T follicular helper cell (primary cell): ENCODE results near the gene TUBGCP2.

ENCODE experiments used
- DNase-seq: peaks from one replicate; pipeline ENCODE4 v3.0.0-alpha.2; 2020; ENCODE audit warnings: low read depth
- total RNA-seq, 2 experiments: gene quantifications; one replicate each; lab custom pipeline; 2026; lab: John Stamatoyannopoulos, UW

The TUBGCP2 gene, protein sequence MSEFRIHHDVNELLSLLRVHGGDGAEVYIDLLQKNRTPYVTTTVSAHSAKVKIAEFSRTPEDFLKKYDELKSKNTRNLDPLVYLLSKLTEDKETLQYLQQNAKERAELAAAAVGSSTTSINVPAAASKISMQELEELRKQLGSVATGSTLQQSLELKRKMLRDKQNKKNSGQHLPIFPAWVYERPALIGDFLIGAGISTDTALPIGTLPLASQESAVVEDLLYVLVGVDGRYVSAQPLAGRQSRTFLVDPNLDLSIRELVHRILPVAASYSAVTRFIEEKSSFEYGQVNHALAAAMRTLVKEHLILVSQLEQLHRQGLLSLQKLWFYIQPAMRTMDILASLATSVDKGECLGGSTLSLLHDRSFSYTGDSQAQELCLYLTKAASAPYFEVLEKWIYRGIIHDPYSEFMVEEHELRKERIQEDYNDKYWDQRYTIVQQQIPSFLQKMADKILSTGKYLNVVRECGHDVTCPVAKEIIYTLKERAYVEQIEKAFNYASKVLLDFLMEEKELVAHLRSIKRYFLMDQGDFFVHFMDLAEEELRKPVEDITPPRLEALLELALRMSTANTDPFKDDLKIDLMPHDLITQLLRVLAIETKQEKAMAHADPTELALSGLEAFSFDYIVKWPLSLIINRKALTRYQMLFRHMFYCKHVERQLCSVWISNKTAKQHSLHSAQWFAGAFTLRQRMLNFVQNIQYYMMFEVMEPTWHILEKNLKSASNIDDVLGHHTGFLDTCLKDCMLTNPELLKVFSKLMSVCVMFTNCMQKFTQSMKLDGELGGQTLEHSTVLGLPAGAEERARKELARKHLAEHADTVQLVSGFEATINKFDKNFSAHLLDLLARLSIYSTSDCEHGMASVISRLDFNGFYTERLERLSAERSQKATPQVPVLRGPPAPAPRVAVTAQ
- total RNA-seq, result 93.4 to 116 reads per million in 2 experiments

DNA sequence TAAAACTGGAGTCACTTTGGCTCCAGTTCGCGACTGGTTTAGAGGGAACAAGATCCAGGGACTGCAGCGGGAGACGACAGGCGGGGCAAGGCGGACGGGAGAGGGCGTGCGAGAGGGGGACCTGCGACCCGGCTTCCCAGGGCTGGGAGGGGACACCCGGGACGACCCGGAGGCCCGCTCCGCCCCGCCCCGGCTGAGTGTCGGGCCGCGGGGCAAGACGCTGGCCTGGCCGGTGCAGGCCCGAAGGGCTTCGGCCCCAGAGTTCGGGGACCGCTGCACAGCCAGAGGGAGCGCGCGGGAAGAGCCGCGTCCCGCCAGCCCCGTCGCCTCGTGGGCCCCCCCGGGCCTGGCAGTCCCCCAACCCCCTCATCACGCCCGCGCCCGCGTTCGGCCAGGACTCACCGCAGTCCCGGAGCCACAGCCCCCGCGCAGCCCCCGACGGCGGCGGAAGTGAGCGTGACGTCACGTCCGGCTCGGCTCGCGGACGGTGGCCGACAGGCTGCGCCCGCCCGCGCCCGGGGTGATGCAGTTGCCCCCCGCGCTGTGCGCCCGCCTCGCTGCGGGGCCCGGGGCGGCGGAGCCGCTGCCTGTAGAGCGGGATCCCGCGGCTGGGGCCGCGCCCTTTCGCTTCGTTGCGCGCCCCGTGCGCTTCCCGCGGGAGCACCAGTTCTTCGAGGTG is at the start of gene TUBGCP2, which contains the start of gene ZNF511:
Gene TUBGCP2, minus strand, starts transcription at position 452 of the 679 bp plus-strand sequence. CDS start 5,931 bp downstream, outside the sequence.
Gene ZNF511, plus strand, starts transcription at position 494 of the 679 bp plus-strand sequence. Its CDS starts 30 bp downstream, at position 524.
- DNase-seq, result peak; percentile 82

DNA sequence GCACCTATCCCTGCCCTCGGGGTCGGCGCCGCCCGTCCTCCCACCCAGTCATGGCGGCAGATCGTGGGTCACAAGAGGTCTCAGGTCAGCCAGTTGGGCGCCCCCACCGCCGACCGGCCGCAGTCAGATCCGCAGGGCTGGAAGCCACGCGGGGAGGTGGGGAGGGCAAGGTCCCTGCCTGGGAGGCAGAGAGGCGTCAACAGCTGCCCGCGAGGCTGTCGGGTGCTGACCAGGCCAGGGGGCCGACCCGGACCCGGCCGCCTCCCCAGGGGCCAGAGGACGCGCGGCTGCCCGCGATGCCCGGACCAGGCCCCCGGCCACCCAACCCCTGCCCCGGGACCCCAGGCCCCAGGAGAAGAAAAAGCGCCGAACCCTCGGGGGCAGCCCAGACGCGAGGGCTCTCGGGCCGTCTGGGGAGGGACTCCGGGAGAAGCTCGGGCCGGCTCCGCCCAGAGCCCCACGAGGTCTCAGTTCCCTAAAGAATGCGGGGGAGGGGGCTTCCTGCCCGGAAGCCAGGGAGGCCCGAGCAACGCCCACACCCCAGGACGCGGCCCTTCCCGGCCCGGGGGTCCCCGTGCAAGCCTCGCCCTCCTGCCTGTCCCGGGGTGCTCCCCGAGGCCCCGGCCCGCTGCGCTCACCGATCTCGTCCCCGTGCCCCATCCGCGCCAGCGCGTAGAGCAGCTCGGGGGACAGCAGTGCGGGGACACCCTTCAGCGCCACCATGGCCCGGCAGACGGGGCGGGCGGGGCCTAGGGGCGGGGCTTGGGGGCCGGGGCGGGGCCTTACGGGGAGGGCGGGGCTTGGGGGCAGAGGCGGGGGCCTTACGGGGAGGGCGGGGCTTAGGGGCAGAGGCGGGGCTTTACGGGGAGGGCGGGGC is 48.9 kb upstream of the TUBGCP2 start, which contains the start of gene FUOM:
Gene FUOM, minus strand, starts transcription at position 735 of the 877 bp plus-strand sequence. Its CDS starts 12 bp downstream, at position 723.
- peak; percentile 59 for DNase-seq

DNA sequence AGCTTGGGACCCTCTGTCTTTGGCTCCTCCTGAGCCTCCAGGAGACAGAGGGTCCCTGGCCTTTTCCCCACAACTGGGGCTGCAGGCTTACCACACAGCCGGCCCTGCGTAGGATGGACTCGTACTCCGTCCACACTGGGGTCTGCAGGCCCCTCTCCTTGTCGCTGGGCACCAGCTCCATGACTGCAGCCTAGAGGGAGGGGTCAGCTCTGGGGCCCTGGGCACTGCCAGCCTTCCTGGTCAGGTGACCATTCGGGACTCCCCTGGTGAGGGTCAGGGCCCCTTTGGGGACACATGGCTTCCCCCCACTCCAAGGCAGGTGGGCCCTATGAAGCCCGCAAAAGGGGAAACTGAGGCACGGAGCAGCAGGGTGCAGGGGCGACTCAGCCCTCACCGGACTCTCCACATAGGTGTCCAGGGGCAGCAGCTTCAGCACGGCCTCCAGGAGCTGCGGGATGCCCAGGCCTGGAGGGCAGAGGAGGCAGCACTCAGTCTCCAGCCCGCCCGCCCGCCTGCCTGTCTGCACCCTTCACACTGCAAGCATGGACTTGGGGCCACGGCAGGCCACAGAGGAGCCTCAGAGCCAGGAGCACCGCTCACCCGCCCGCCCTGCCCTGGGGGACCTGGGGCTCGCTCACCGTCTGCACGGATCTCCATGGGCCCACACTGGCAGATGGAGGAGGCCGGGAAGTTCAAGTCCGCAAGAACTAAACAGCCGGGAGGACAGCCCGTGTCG is 48.0 kb upstream of the TUBGCP2 start:
- no peak for DNase-seq

DNA sequence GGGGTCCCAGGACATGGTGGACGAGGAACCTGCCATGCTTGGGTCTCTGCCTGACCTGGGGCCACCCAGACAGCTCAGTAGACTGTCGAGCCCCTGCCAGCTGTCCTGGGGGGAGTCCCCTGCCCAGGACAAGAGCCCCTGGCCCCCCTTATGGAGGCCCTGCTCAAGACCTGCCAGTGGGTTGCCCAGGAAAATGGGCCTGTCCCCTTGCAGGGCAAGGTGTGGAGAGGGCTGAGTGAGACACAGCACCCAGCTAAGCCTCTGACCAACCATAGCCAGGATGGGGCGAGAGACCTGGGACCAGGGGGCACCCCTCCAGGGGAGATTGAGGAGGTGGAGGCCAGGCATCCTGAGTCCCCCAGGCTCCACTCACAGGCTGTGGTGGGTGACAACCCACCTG is 47.3 kb upstream of the TUBGCP2 start:
- no peak for DNase-seq

DNA sequence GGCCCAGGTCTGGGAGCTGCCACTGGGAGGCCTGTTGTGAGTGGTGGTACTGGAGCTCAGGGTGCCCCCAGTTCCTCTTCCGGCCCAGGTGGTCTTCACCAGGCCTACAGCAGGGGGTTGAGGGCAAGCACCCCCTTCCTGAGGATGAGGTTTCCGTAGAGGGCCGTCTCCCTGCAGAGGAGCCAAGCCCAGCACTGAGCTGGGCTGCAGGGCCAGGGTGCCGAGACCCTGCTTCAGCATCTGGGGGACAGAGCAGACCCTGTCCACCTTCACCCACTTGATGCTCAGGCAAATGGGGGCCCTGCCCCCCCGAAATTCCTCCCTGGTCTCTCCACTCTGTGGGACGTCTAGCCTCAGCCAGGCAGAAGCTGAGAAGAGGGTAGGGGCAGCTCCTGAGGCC is 46.6 kb upstream of the TUBGCP2 start:
- DNase-seq, result no peak

DNA sequence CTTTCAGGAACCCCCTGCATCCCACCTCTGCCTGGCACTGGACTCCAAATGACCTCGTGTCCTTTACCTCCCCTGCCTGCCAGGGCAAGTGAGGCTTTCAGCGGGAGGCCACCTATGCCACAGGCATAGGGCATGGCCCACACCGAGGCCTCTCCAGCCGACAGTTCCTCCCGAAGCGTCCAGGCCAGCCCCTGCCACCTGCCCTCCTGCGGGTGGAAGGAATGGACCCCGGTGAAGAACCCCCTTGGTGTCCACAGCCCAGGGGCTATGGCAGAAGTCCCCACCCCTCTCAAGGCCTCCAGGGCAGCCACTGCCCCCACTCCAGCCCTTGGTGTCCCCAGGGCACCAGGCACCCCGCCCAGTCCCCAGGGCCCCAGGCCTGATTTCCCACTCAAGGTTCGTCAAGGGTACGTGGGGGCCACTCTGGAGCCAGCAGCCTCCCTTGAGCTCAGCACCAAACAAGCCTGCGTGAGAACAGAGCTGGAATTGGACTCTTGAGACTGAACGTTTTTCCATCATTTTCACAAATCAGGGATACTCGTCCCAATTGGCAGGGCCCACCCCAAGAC is 46.1 kb upstream of the TUBGCP2 start:
- DNase-seq, result no peak

DNA sequence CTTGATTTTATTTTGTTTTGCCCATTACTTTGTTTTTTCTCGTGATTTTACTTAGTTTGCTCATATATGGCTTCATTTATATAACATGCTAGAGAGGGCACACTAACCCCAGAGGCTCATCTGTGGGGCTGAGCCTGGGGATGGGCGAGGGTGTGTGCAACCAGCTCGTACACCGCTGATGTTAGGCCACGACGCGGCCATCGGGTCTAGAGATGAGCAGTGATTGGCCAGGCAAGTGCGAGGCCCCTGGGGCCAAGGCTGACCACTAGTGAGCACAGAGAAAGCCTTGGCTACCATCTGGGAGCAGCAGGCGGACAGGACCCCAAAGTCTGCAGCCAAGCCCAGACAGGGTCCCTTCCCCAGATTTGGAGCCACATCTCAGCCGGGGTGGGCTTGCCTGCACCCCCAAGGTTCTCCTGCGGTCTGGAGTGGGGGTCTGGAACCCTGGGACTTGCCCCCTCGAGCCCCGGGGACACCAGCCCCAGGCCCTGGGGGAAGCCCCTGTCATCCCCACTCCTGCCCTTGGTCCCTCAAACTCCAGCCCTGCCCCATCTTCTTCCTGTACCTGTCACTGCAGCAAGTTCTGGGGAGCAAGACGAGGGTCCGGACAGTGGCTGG is 45.4 kb upstream of the TUBGCP2 start:
- DNase-seq, result no peak

DNA sequence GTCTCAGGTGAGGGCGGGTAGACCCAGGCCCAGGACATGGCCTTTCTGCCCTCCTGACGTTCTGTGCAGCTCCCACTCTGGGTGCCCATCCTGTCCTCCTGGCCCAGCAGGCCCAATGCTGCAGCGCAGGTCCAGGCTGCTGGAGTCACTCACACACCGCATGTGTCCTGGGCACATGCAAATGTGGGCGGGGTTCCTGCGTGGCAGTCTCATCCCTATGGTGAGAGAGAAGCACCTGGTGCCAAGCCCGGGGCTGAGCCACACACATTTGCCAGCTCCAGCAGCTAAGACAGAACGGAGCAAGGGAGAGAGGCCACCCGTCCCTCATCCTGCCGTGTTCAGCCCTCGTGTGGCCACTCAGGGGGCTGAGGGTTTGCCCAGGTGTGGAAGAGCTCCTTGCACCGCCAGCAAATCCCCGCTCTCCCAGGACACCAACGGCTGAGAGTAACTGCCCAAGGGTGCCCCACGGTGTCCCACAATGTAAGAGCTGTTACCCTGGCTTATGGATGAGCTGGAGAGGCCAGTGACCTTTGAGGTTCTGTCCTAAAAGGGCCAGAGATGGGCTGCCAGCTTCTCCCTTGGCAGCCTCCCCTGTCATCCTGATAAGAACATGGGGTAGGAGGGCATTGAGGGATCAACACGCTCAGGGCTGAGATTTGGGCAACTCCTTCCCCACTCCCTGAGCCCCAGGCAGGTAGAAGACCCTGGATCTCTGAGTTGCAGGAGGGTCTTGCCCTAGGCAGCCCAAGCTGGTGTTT is 44.7 kb upstream of the TUBGCP2 start:
- no peak for DNase-seq

DNA sequence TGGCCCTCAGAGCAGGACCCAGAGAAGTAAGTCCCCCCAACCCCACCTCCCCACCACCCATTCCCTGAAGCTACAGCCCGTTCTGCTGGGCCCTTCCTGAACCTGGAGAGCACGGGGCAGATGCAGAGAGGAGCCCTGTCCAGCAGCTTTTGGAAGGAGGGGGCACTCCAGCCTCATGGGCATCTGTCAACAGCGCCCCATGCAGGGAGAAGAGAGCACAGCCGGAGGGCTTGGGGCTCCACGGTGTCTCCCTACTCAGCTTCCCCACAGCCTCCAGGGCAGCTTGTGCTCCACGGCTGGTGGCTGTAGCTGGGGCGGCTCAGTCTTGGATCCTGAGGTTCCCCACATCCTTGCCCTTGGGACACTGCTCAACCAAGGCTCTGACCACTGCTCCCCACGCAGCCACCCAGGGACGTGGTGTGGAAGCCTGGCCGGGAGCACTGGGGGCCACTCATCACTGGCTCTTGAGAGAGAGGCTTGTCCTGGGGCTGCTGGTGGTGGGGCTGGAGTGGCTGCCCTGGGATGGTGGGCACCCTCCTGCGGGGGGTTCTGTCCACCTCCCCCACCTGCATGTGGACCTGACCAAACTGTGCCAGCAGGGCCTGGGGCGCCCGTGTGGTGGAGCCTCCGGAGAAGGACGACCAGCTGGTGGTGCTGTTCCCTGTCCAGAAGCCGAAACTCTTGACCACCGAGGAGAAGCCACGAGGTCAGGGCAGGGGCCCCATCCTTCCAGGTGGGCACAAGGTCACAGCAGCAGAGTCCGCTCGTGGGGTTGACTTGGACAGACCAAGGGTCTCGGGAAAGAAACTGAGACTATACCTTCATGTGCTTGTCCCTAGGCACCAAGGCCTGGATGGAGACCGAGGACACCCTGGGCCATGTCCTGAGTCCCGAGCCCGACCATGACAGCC is 43.0 kb upstream of the TUBGCP2 start:
- DNase-seq, result no peak

DNA sequence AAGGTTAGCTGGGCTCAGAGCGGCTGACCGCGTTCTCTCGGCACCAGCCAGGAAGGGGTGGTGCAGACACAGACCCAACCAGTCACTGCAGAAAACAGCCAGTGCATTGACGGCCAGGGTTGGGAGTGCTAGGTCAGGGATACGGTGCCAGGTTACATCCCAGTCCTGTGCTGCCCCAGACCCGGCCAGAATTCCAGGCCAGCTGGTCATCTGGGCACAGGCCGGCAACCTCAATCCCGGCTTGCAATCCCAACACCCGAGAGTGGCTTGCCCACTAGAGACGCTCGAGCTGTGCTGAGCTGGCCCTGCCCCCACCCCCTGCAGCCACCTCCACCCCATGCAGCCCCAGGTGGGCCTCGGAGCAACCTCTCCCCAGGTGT is 42.3 kb upstream of the TUBGCP2 start:
- DNase-seq, result no peak

DNA sequence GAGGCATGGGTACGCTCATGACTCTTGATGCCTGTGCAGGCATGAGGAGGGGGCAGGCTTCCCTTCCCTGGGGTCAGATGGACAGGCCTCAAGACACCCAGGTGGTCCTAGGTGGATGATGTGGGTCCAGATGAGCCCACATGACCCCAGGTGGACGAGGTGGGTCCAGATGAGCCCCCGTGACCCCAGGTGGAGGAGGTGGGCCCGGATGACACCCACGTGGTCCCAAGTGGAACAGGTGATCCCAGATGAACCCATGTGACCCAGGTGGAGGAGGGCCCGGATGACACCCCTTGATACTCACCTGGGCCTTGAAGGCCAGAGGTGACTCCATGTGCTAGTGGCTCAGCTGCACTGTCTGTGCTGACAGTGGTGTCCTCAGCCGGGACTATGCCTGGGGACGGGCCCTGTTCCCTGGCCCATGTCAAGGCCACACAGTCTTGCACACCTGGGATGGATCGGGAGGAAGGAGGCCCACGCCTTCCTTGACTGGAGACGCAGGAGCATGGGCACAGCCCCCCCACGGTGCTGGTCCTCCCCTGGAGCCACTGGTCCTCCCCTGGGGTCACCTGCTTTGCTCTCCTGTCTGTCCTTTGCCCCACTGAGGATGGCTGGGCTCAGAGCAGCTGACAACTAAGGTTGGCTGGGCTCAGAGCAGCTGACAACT is 41.7 kb upstream of the TUBGCP2 start:
- DNase-seq, result no peak

DNA sequence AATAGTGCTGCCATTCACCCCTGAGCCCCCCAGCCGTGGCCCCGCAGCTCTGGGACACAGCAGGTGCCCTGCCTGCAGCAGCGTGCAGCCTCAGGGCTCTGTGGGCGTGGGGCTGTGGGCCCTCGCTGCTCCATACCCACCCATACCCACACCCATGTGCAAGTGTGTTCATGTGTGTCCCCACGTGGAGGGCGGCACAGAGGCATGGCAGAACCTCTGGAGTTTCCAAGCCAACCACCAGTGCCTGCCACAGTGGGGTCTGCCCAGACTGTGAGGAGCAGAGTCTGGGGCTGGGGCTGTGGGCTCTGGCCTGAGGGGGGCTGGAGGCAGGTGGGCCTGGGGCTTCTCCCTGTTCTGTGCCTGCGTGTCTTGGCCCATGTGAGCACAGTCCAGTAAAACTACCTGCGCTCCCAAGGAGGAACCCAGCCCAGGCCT is 40.9 kb upstream of the TUBGCP2 start:
- DNase-seq, result no peak

DNA sequence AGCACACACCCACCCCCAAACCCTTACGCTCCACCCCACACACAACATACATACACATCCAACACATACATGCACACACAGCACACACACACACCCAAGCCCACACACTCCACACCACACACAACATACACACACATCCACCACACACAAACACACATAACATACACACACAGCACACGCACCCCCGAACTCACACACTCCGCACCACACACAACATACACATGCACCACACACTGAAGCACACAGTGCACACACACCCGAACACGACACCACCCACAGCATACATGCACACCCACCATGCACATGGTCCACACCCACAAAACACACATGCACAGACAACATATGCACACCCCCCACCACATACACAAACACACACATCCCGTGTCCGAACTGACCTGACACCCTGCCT is 40.5 kb upstream of the TUBGCP2 start:
- DNase-seq, result no peak

DNA sequence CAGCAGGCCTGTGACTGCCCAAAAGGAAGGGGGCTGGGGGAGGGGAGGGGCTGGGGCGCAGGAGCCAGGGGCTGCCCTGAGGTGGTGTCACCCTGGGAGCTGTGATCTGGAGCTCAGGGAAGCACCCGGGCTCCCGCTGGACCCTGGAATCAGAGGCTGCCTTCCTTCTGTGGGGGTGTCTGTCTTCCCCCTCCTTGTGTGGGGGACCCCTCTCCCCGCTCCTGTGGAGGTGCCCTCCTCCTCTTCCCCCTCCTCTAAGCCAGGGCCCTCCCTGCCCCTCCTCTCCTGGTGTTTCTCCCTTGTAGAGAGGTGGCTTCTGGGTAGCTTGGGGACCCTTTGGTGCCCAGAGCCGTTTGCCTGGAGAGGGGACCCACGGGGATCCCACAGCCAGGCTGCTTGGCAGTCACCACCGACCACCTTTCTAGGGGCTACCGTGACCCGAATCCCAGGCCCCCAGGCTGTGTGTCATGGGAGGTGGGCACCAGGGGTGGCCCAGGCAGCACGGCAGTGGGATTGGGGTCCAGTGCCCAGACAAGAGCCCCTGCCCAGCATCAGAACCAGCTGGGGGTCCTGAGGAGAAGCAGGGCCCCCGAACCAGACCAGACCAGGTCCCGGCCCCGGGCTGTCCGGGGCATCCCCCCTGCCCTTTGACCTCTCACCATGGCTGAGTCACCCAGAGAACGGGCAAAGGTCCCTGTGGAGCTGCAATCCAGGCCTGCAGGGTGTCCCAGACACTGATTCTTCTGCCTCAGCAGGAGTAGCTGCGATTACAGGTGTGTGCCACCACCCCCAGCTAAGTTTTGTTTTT is 39.2 kb upstream of the TUBGCP2 start:
- DNase-seq, result no peak

DNA sequence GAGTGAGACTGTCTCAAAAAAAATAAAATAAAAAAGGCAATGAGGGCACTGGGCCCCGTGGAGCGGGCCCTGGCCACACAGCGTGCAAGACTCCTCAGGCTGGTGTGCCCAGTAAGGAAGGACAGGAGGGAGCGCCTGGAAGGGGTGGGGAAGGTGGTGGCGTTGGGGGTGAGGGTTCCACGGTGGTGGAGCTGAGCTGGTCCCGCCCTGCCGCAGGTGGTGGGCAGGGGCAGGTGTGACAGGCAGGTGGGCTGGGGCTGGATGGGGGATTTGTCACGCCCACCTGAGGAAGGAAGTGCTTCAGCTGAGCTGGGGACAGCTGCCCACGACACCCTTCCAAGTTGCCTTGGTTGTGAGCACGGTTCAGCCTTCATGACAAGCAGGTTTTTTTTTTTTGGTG is 37.7 kb upstream of the TUBGCP2 start:
- DNase-seq, result no peak

DNA sequence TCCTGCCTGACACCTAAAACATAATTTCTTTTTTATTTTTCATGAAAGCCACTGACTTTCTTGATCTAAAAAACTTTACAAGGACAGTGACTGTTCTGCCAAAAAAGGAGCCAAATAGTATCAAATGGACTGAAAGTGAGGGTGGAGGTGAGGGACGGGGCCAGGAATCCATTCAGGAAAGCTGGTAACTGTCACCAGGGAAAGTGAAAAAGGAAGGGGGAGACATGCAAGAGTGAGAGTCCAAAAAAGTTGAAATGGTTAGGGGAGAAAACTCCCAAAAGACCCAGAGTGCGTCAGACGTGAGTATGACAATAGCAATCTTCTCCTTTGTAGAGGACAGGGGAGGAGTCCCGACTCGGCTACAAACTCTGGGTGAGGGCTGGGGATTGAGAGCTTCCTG is 35.6 kb upstream of the TUBGCP2 start:
- DNase-seq, result no peak
